ENCODE measurements around the gene VAMP7.
"Not testable (repeated sequence)": the region's sequence is repeated elsewhere in the genome, so short reads cannot be mapped to it uniquely, and the experiment has no call there.

VAMP7 gene

GRCh38 chrX:155900765-155901164 is 19.6 kb downstream of the VAMP7 start:
- TF ChIP-seq RARB (CRISPR knock-in tag; IDR thresholded peaks at IDR 0.05) (no peak), ARNTL (CRISPR knock-in tag; IDR thresholded peaks at IDR 0.05; ENCODE audit: borderline replicate concordance, low read depth) (no peak), ISL1 (CRISPR knock-in tag; IDR thresholded peaks at IDR 0.05) (no peak), ESRRG (CRISPR knock-in tag; IDR thresholded peaks at IDR 0.05) (no peak), ZNF565 (CRISPR knock-in tag; conservative IDR thresholded peaks at IDR 0.05; ENCODE audit: low read depth) (no peak), PPARA (CRISPR knock-in tag; IDR thresholded peaks at IDR 0.05; ENCODE audit: borderline replicate concordance) (no peak), GLIS3 (CRISPR knock-in tag; IDR thresholded peaks at IDR 0.05) (no peak)
- ATAC-seq = no peak

GRCh38 chrX:155907661-155908060 is 26.5 kb downstream of the VAMP7 start:
- ATAC-seq = not testable (repeated sequence)

DNA sequence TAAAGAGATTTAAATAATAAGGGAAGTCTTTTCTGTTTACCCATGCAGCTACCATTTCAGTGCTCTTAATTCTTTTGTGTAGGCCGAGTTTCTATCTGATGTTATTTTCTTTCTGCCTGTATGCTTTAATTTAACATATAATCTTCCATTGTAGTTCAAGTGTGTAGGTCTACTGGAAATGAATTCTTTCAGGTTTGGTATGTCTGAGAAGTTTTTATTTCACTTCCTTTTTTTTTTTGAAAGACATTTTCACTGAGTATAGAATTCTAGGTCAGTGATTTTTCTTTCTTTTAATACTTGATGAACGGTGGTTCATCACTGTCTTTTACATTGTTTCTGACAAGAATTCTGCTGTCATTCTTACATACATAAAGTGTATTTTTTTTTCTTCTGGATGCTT is 42.1 kb downstream of the VAMP7 start:
- ATAC-seq = no peak
- no peak for TF ChIP-seq SNAI2 (CRISPR knock-in tag; IDR thresholded peaks at IDR 0.05)
- no peak for TF ChIP-seq ZFP30 (CRISPR knock-in tag; IDR thresholded peaks at IDR 0.05)
- no peak for TF ChIP-seq ZC3H10 (CRISPR knock-in tag; IDR thresholded peaks at IDR 0.05)
- no peak for TF ChIP-seq ZNF8 (CRISPR knock-in tag; IDR thresholded peaks at IDR 0.05)
- TF ChIP-seq ISL1 (CRISPR knock-in tag; IDR thresholded peaks at IDR 0.05) = no peak
- TF ChIP-seq CREB5 (CRISPR knock-in tag; IDR thresholded peaks at IDR 0.05; ENCODE audit: low read depth) = no peak
- no peak for TF ChIP-seq ARNTL (CRISPR knock-in tag; IDR thresholded peaks at IDR 0.05; ENCODE audit: borderline replicate concordance, low read depth)
- TF ChIP-seq RARB (CRISPR knock-in tag; IDR thresholded peaks at IDR 0.05) = no peak
- no peak for TF ChIP-seq BACH2 (CRISPR knock-in tag; IDR thresholded peaks at IDR 0.05; ENCODE audit: borderline replicate concordance)
- TF ChIP-seq, protein P1, sequence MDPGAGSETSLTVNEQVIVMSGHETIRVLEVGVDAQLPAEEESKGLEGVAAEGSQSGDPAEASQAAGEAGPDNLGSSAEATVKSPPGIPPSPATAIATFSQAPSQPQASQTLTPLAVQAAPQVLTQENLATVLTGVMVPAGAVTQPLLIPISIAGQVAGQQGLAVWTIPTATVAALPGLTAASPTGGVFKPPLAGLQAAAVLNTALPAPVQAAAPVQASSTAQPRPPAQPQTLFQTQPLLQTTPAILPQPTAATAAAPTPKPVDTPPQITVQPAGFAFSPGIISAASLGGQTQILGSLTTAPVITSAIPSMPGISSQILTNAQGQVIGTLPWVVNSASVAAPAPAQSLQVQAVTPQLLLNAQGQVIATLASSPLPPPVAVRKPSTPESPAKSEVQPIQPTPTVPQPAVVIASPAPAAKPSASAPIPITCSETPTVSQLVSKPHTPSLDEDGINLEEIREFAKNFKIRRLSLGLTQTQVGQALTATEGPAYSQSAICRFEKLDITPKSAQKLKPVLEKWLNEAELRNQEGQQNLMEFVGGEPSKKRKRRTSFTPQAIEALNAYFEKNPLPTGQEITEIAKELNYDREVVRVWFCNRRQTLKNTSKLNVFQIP (CRISPR knock-in tag; IDR thresholded peaks at IDR 0.05; ENCODE audit: borderline replicate concordance, low read depth) = no peak
- no peak for TF ChIP-seq ESRRG (CRISPR knock-in tag; IDR thresholded peaks at IDR 0.05)
- TF ChIP-seq CSDC2 (CRISPR knock-in tag; IDR thresholded peaks at IDR 0.05) = no peak
- TF ChIP-seq ZNF565 (CRISPR knock-in tag; conservative IDR thresholded peaks at IDR 0.05; ENCODE audit: low read depth) = no peak
- TF ChIP-seq OSR1 (CRISPR knock-in tag; IDR thresholded peaks at IDR 0.05) = no peak
- no peak for TF ChIP-seq GLIS3 (CRISPR knock-in tag; IDR thresholded peaks at IDR 0.05)
- no peak for TF ChIP-seq ZFP3 (CRISPR knock-in tag; IDR thresholded peaks at IDR 0.05)
- TF ChIP-seq, protein P2, sequence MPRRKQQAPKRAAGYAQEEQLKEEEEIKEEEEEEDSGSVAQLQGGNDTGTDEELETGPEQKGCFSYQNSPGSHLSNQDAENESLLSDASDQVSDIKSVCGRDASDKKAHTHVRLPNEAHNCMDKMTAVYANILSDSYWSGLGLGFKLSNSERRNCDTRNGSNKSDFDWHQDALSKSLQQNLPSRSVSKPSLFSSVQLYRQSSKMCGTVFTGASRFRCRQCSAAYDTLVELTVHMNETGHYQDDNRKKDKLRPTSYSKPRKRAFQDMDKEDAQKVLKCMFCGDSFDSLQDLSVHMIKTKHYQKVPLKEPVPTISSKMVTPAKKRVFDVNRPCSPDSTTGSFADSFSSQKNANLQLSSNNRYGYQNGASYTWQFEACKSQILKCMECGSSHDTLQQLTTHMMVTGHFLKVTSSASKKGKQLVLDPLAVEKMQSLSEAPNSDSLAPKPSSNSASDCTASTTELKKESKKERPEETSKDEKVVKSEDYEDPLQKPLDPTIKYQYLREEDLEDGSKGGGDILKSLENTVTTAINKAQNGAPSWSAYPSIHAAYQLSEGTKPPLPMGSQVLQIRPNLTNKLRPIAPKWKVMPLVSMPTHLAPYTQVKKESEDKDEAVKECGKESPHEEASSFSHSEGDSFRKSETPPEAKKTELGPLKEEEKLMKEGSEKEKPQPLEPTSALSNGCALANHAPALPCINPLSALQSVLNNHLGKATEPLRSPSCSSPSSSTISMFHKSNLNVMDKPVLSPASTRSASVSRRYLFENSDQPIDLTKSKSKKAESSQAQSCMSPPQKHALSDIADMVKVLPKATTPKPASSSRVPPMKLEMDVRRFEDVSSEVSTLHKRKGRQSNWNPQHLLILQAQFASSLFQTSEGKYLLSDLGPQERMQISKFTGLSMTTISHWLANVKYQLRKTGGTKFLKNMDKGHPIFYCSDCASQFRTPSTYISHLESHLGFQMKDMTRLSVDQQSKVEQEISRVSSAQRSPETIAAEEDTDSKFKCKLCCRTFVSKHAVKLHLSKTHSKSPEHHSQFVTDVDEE (CRISPR knock-in tag; IDR thresholded peaks at IDR 0.05) = no peak
- TF ChIP-seq PPARA (CRISPR knock-in tag; IDR thresholded peaks at IDR 0.05; ENCODE audit: borderline replicate concordance) = no peak
- TF ChIP-seq, protein P3, sequence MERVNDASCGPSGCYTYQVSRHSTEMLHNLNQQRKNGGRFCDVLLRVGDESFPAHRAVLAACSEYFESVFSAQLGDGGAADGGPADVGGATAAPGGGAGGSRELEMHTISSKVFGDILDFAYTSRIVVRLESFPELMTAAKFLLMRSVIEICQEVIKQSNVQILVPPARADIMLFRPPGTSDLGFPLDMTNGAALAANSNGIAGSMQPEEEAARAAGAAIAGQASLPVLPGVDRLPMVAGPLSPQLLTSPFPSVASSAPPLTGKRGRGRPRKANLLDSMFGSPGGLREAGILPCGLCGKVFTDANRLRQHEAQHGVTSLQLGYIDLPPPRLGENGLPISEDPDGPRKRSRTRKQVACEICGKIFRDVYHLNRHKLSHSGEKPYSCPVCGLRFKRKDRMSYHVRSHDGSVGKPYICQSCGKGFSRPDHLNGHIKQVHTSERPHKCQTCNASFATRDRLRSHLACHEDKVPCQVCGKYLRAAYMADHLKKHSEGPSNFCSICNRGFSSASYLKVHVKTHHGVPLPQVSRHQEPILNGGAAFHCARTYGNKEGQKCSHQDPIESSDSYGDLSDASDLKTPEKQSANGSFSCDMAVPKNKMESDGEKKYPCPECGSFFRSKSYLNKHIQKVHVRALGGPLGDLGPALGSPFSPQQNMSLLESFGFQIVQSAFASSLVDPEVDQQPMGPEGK (CRISPR knock-in tag; IDR thresholded peaks at IDR 0.05; ENCODE audit: borderline replicate concordance) = no peak

DNA sequence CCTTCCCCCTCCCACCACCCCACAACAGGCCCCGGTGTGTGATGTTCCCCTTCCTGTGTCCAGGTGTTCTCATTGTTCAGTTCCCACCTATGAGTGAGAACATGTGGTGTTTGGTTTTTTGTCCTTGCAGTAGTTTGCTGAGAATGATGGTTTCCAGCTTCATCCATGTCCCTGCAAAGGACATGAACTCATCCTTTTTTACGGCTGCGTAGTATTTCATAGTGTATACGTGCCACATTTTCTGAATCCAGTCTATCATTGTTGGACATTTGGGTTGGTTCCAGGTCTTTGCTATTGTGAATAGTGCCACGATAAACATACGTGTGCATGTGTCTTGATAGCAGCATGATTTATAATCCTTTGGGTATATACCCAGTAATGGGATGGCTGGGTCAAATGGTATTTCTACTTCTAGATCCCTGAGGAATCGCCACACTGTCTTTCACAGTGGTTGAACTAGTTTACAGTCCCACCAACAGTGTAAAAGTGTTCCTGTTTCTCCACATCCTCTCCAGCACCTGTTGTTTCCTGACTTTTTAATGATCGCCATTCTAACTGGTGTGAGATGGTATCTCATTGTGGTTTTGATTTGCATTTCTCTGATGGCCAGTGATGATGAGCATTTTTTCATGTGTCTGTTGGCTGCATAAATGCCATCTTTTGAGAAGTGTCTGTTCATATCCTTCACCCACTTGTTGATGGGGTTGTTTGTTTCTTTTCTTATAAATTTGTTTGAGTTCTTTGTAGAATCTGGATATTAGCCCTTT is 49.9 kb downstream of the VAMP7 start:
- ATAC-seq = not testable (repeated sequence)

Measured in SK-N-SH treated with all-trans-retinoic acid at 6 μM for 48 hours (cell line).